ENCODE results near the gene GALNT2. TPM values are rescaled to one million over a fixed set of nuclear protein-coding genes. Genes with fewer than 3 reads are reported as not detected.

Gene GALNT2
- total and polyA plus RNA-seq, 9 of the 15 experiments (the other 6 are each of a cell fraction or from before 2014, with no cell fraction given) = 1.6 to 106 (median 51.9) TPM

GRCh38 chr1:230127105-230128054, 60.3 kb downstream of the GALNT2 start (continued):
- peak; percentile 92 for TF ChIP-seq MAFF (IDR thresholded peaks at IDR 0.05; ENCODE audit: low read length)
- no peak for TF ChIP-seq TAF15 (IDR thresholded peaks at IDR 0.05; ENCODE audit: low read depth, low read length)
- no peak for TF ChIP-seq SRSF7 (optimal IDR thresholded peaks at IDR 0.05; ENCODE audit: low read depth, low read length)
- TF ChIP-seq MGA (IDR thresholded peaks at IDR 0.05) = peak; percentile 85
- TF ChIP-seq EP400 (IDR thresholded peaks at IDR 0.05) = peak; percentile 75
- peak; percentile 96 for TF ChIP-seq TAL1 (IDR thresholded peaks at IDR 0.05)
- TF ChIP-seq LCOR (CRISPR knock-in tag; IDR thresholded peaks at IDR 0.05) = peak; percentile 74; the same call in 1 of the 2 replicates
- TF ChIP-seq ATF3 (IDR thresholded peaks at IDR 0.05) = peak; percentile 58
- TF ChIP-seq ATF3 (CRISPR knock-in tag; conservative IDR thresholded peaks at IDR 0.05) = no peak
- peak; percentile 92 for TF ChIP-seq MEIS2 (IDR thresholded peaks at IDR 0.05; ENCODE audit: partially characterized antibody)
- TF ChIP-seq HDAC2 (IDR thresholded peaks at IDR 0.05) = peak; percentile 94
- TF ChIP-seq RCOR1 (IDR thresholded peaks at IDR 0.05; ENCODE audit: borderline replicate concordance in 1 of 2, low read depth in 2 of 2, low read length in 2 of 2) = peak; percentile 97; a peak in 3 of 4 replicates
- TF ChIP-seq ZNF561 (CRISPR knock-in tag; conservative IDR thresholded peaks at IDR 0.05) = no peak
- peak; percentile 88 for TF ChIP-seq BACH1 (tag; IDR thresholded peaks at IDR 0.05)
- TF ChIP-seq GABPA (tag; conservative IDR thresholded peaks at IDR 0.05; ENCODE audit: low read depth) = peak; percentile 36; the same call in 1 of the 2 replicates

Measured in K562 (cell line).